GM12878 (cell line): ENCODE measurements around the gene INTS6.
A peak's percentile ranks its signal among the peaks of the same experiment; 100 is the strongest.

Experiments
- CTCF ChIP-seq, 3 experiments: IDR thresholded peaks in 2 of 3; conservative IDR thresholded peaks in 1 of 3; 2 replicates each; pipeline ENCODE4 v1.5.1; 2011; ENCODE audit warnings: low read depth in 3 of 3, low read length in 3 of 3, mild to moderate bottlenecking in 3 of 3, control low read depth in 2 of 3, moderate library complexity in 2 of 3, inconsistent platforms in 1 of 3, mixed read lengths in 1 of 3; ENCODE audit not compliant: control insufficient read depth in 2 of 3, insufficient read depth in 1 of 3; ENCODE audit errors: extremely low read depth in 1 of 3
- EZH2 ChIP-seq: IDR thresholded peaks from 2 replicates; pipeline ENCODE4 v1.6.1; 2012; ENCODE audit warnings: low read depth, mild to moderate bottlenecking, control low read depth, inconsistent platforms, low read length, borderline replicate concordance; ENCODE audit not compliant: control insufficient read depth
- MAX ChIP-seq: IDR thresholded peaks from 2 replicates; pipeline ENCODE4 v1.6.1; 2012; ENCODE audit warnings: low read depth, low read length, improper control_type of control experiment
- NRF1 ChIP-seq: conservative IDR thresholded peaks from 2 replicates; pipeline ENCODE4 v1.6.1; 2011; ENCODE audit warnings: mild to moderate bottlenecking, low read depth, low read length, improper control_type of control experiment
- RAD21 ChIP-seq: IDR thresholded peaks from 2 replicates; pipeline ENCODE4 v1.6.1; 2011; ENCODE audit warnings: mild to moderate bottlenecking, low read depth, low read length, moderate library complexity; ENCODE audit not compliant: insufficient read depth
- TCF12 ChIP-seq: IDR thresholded peaks from 2 replicates; pipeline ENCODE4 v1.6.1; 2011; ENCODE audit warnings: low read depth, mild to moderate bottlenecking, low read length

- no peak for TF ChIP-seq TCF12
- 0 out of 2 replicates have a peak, but pooled peaks have one; percentile 6 for TF ChIP-seq RAD21
- TF ChIP-seq CTCF (IDR thresholded peaks at IDR 0.05 in 2 of 3, conservative IDR thresholded peaks at IDR 0.05 in 1 of 3; ENCODE audit: control insufficient read depth in 2 of 3, extremely low read depth in 1 of 3, insufficient read depth in 1 of 3, low read depth in 3 of 3, low read length in 3 of 3) = no peak
- TF ChIP-seq MAX = no peak; the same call in 1 of the 2 replicates
- peak; percentile 29; the same call in 1 of the 2 replicates for TF ChIP-seq NRF1
- TF ChIP-seq EZH2 = no peak
Observed at GRCh38 chr13:51453207-51453958, 547 bp upstream of the INTS6 start.
